Transverse colon (tissue), 4 donors: Measurements from ENCODE around the gene RAET1E. TPM values are rescaled to one million over a fixed set of nuclear protein-coding genes. Genes with fewer than 3 reads are reported as not detected.
"Not testable (repeated sequence)": the region's sequence is repeated elsewhere in the genome, so short reads cannot be mapped to it uniquely, and the experiment has no call there.

Experiments
- DNase-seq: peaks from one replicate; pipeline ENCODE4 v3.0.0-alpha.2; 2019
- H3K27ac ChIP-seq, 4 donors: fragments of 200-600 bp; sonication (generic); 2 replicates each; pipeline ENCODE4 v1.5.1; 2016 to 2018; ENCODE audit warnings: inconsistent platforms in 4 of 4
- H3K27me3 ChIP-seq: fragments of 200-600 bp; sonication (generic); 2 replicates; pipeline ENCODE4 v1.5.1; 2017; ENCODE audit warnings: inconsistent platforms
- H3K36me3 ChIP-seq, 4 donors: fragments of 200-600 bp; sonication (generic); 2 replicates each; pipeline ENCODE4 v1.5.1; 2017 to 2019; ENCODE audit warnings: inconsistent platforms in 4 of 4
- H3K4me1 ChIP-seq, 4 donors: fragments of 200-600 bp; sonication (generic); 2 replicates each; pipeline ENCODE4 v1.5.1; 2017 to 2020; ENCODE audit warnings: inconsistent platforms in 4 of 4
- H3K4me3 ChIP-seq, 4 donors: fragments of 200-600 bp; sonication (generic); 1 replicate in 1 of 4; 2 replicates in 3 of 4; pipeline versions ENCODE4 v1.5.1 to v1.6.1; 2017 to 2019; ENCODE audit warnings: inconsistent platforms in 4 of 4
- H3K9me3 ChIP-seq, 2 donors: fragments of 200-600 bp; sonication (generic); 2 replicates each; pipeline ENCODE4 v1.5.1; 2017 to 2019; ENCODE audit warnings: inconsistent platforms in 2 of 2
- CTCF ChIP-seq, 5 experiments: fragments of 200-600 bp in 3 of 5; fragments of 450-650 bp in 2 of 5; sonication (generic) in 3 of 5; IDR thresholded peaks; 1 replicate in 2 of 5; 2 replicates in 3 of 5; pipeline ENCODE4 v1.5.1; 2016 to 2017; ENCODE audit warnings: antibody characterized with exemption in 5 of 5, inconsistent platforms in 3 of 5, mild to moderate bottlenecking in 2 of 5, moderate library complexity in 1 of 5
- EP300 ChIP-seq: sonication (generic); formaldehyde crosslinking; IDR thresholded peaks from one replicate; pipeline ENCODE4 v1.6.1; 2017; ENCODE audit warnings: antibody characterized with exemption, low read depth
- POLR2A ChIP-seq: fragments of 450-650 bp; IDR thresholded peaks from one replicate; pipeline ENCODE4 v1.6.1; 2016; ENCODE audit warnings: antibody characterized with exemption, mild to moderate bottlenecking, moderate library complexity
- POLR2AphosphoS5 ChIP-seq, 3 donors: sonication (generic); formaldehyde crosslinking; IDR thresholded peaks; one replicate each; pipeline ENCODE4 v1.6.1; 2016; ENCODE audit warnings: antibody characterized with exemption in 3 of 3
- WGBS, 2 donors: methylation state at CpG; one replicate each; pipeline ENCODE4 v1.1.5; 2018; ENCODE audit warnings: low coverage in 1 of 2; 5-methylcytosine and 5-hydroxymethylcytosine counted together
- in situ Hi-C, 4 donors: fragments of 200-750 bp; cut with MboI; loops; one replicate each; pipeline versions ENCODE4 v1.15.0 to v1.15.1; 2017; ENCODE audit warnings: low sequenced_read_pairs in 3 of 4, low pct_ligation_motif_present in 1 of 4, low pct_unique_long_range_greater_than_20kb in 1 of 4
- intact Hi-C: fragments of 100-400 bp; cut with DNase I; formaldehyde crosslinking; loops from one replicate; pipeline ENCODE4 v1.15.1; 2023; ENCODE audit warnings: low total_unique reads
- total RNA-seq, 4 donors: library from RNA; depleted of rRNA; stranded (reverse); fragments of >200 nt; gene quantifications; one replicate each; pipeline ENCODE4 v1.1.0, GENCODE V29; 2016

The RAET1E gene
- total RNA-seq = not detected

GRCh38 chr6:149897855-149898744 is at the start of gene RAET1E:
RAET1E (minus strand) TSS chr6:149898113; CDS start chr6:149890901, 7,212 bp downstream.
- Histone ChIP-seq H3K4me1 (peaks cover 23 to 35% (median 32%) of the 10 kb centered on the region in 4 donors), H3K9me3 (no peaks in the 10 kb centered on the region), H3K27ac (peak within 1 kb of the TSS; percentile 70 to 80 (median 78)), H3K36me3 (no peaks in the 10 kb centered on the region), H3K27me3 (no peaks in the 10 kb centered on the region), H3K4me3 (peak within 1 kb of the TSS in 3 of 4 donors; percentile 6 to 35 (median 10))
- WGBS, 2 donors = 68% methylated on average over 17 of the region's 17 CpGs; no CpG with 5 or more reads in 1 of the 2 donors
- intact Hi-C loops = no loop called here
- in situ Hi-C loops = no loop called here
- no peak for TF ChIP-seq CTCF (IDR thresholded peaks at IDR 0.05)
- DNase-seq = peak; percentile 31

GRCh38 chr6:149947533-149947932 is 49.6 kb upstream of the RAET1E start:
- intact Hi-C loops, H3K27ac ChIP-seq, DNase-seq, H3K36me3 ChIP-seq, H3K4me1 ChIP-seq, H3K4me3 ChIP-seq, H3K9me3 ChIP-seq: not testable (repeated sequence)
- peaks cover 65% of the 10 kb centered on the region for H3K27me3 ChIP-seq
- in situ Hi-C loops = loop anchor here in 2 of 4 donors (10.0 kb wide), 1 partner anchor 47 kb away; no protein-coding TSS in a partner anchor
- no CpG with 5 or more reads among the region's 1 CpG for WGBS, 2 donors

- intact Hi-C loops, H3K9me3 ChIP-seq, DNase-seq, H3K27ac ChIP-seq, H3K4me3 ChIP-seq, H3K4me1 ChIP-seq, H3K36me3 ChIP-seq: not testable (repeated sequence)
- peaks cover 65% of the 10 kb centered on the region for H3K27me3 ChIP-seq
- WGBS, 2 donors = 68 to 72% methylated on average over 6 to 7 of the region's 7 CpGs
- in situ Hi-C loops = loop anchor here in 2 of 4 donors (10.0 kb wide), 1 partner anchor 48 kb away; no protein-coding TSS in a partner anchor
Measured at GRCh38 chr6:149946631-149947030, 48.7 kb upstream of the RAET1E start.

GRCh38 chr6:149945276-149945675 is 47.4 kb upstream of the RAET1E start:
- Histone ChIP-seq H3K27me3 (peaks cover 65% of the 10 kb centered on the region), H3K4me1 (peaks cover 7 to 17% (median 15%) of the 10 kb centered on the region in 4 donors)
- 80% methylated on average over 3 of the region's 6 CpGs; no CpG with 5 or more reads in 1 of the 2 donors for WGBS, 2 donors
- H3K27ac ChIP-seq, H3K36me3 ChIP-seq, intact Hi-C loops, H3K9me3 ChIP-seq, DNase-seq, H3K4me3 ChIP-seq: not testable (repeated sequence)
- in situ Hi-C loops = loop anchor here in 2 of 4 donors (10.0 kb wide), 1 partner anchor 50 kb away; no protein-coding TSS in a partner anchor

GRCh38 chr6:149943321-149943720 is 45.4 kb upstream of the RAET1E start:
- H3K27me3 ChIP-seq = peaks cover 65% of the 10 kb centered on the region

GRCh38 chr6:149942461-149942829 is 44.5 kb upstream of the RAET1E start:
- Histone ChIP-seq H3K36me3 (no peaks in the 10 kb centered on the region), H3K4me3 (peak overlapping the region in 3 of 4 donors; percentile 33 to 57 (median 51)), H3K9me3 (no peaks in the 10 kb centered on the region), H3K4me1 (peaks cover 13 to 29% (median 25%) of the 10 kb centered on the region in 4 donors), H3K27ac (no peak overlapping the region), H3K27me3 (peaks cover 66% of the 10 kb centered on the region)
- intact Hi-C loops (no loop called here), in situ Hi-C loops (loop anchor here in 2 of 4 donors (10.0 kb wide), 1 partner anchor 52 kb away; no protein-coding TSS in a partner anchor)
- 20 to 21% methylated on average over 1 to 12 of the region's 13 CpGs for WGBS, 2 donors
- TF ChIP-seq CTCF (IDR thresholded peaks at IDR 0.05) = no peak
- no peak for TF ChIP-seq POLR2A
- no peak for TF ChIP-seq EP300
- no peak for TF ChIP-seq POLR2AphosphoS5 (IDR thresholded peaks at IDR 0.05)
- DNase-seq = no peak

More at GRCh38 chr6:149943321-149943720, 45.4 kb upstream of the RAET1E start:
- peaks cover 10 to 26% (median 22%) of the 10 kb centered on the region in 4 donors for H3K4me1 ChIP-seq
- H3K4me3 ChIP-seq, H3K9me3 ChIP-seq, DNase-seq, H3K27ac ChIP-seq, intact Hi-C loops, H3K36me3 ChIP-seq: not testable (repeated sequence)
- 82% methylated on average over 5 of the region's 5 CpGs; no CpG with 5 or more reads in 1 of the 2 donors for WGBS, 2 donors
- in situ Hi-C loops = loop anchor here in 2 of 4 donors (10.0 kb wide), 1 partner anchor 51 kb away; no protein-coding TSS in a partner anchor
